NB4 (cell line): ENCODE data around the gene LYPLA2.

Source experiments
- DNase-seq: peaks from one replicate; pipeline ENCODE4 v3.0.0; 2010; ENCODE audit warnings: low read depth
- H3K4me3 ChIP-seq: one replicate; pipeline ENCODE4 v1.5.1; 2011; ENCODE audit warnings: mild to moderate bottlenecking, low read depth, low read length, moderate library complexity
- CTCF ChIP-seq: IDR thresholded peaks from one replicate; pipeline ENCODE4 v1.5.1; 2012; ENCODE audit warnings: low read depth, low read length
- MAX ChIP-seq: IDR thresholded peaks from 2 replicates; pipeline ENCODE4 v1.6.1; 2011; ENCODE audit warnings: low read depth, low read length
- MYC ChIP-seq: IDR thresholded peaks from 2 replicates; pipeline ENCODE4 v1.6.1; 2011; ENCODE audit warnings: low read depth, low read length
- POLR2A ChIP-seq: IDR thresholded peaks from 2 replicates; pipeline ENCODE4 v1.6.1; 2011; ENCODE audit warnings: mild to moderate bottlenecking; ENCODE audit not compliant: insufficient read length; ENCODE audit errors: extremely low read depth

Gene LYPLA2

GRCh38 chr1:23748016-23748415, 42.9 kb upstream of the LYPLA2 start:
- TF ChIP-seq MYC: no peak
- no peak overlapping the region for H3K4me3 ChIP-seq
- DNase-seq: no peak

- TF ChIP-seq CTCF (peak; percentile 79), POLR2A (no peak)
- H3K4me3 ChIP-seq: no peak overlapping the region
- DNase-seq: peak; percentile 70
Observed at GRCh38 chr1:23751050-23751814, 39.7 kb upstream of the LYPLA2 start.

GRCh38 chr1:23751815-23752200, 39.1 kb upstream of the LYPLA2 start:
- DNase-seq: no peak
- TF ChIP-seq POLR2A: no peak
- TF ChIP-seq CTCF: no peak
- no peak for TF ChIP-seq MYC
- TF ChIP-seq MAX: no peak
- H3K4me3 ChIP-seq: no peak overlapping the region

GRCh38 chr1:23752909-23753308, 38.0 kb upstream of the LYPLA2 start:
- no peak for TF ChIP-seq CTCF
- no peak for TF ChIP-seq MYC
- TF ChIP-seq MAX: no peak
- TF ChIP-seq POLR2A: no peak
- DNase-seq: no peak
- no peak overlapping the region for H3K4me3 ChIP-seq

GRCh38 chr1:23756676-23757075, 34.3 kb upstream of the LYPLA2 start:
- DNase-seq: peak; percentile 28
- TF ChIP-seq CTCF (no peak), MYC (no peak), MAX (no peak), POLR2A (no peak)
- H3K4me3 ChIP-seq: no peak overlapping the region

- H3K4me3 ChIP-seq: no peak overlapping the region
- DNase-seq: no peak
- TF ChIP-seq POLR2A (no peak), MAX (no peak), MYC (no peak)
Observed at GRCh38 chr1:23757812-23758211, 33.1 kb upstream of the LYPLA2 start.

- no peak overlapping the region for H3K4me3 ChIP-seq
- DNase-seq: no peak
- TF ChIP-seq MYC: no peak
- TF ChIP-seq MAX: no peak
- TF ChIP-seq POLR2A: no peak
- no peak for TF ChIP-seq CTCF
Observed at GRCh38 chr1:23759277-23759676, 31.7 kb upstream of the LYPLA2 start.
